MCF 10A (cell line): ENCODE data around the gene TGM4. TPM values are rescaled to one million over a fixed set of nuclear protein-coding genes. Genes with fewer than 3 reads are reported as not detected.
A peak's percentile ranks its signal among the peaks of the same experiment; 100 is the strongest.

Experiments
- BruUV-seq: library from RNA; stranded (reverse); fragments of 400-500 nt; replicated peaks from 2 replicates; lab custom pipeline; 2021; lab: Mats Ljungman, UMichigan
- CTCF ChIA-PET: fragments of 300-600 bp; sonication (Branson Sonifier 250); formaldehyde crosslinking; extraction: SDS; loops from one replicate; lab custom pipeline; 2021; ENCODE audit warnings: antibody characterized with exemption, inconsistent platforms; lab: Yijun Ruan, JAX
- POLR2A ChIA-PET: fragments of 300-600, 350-650 bp; sonication (Branson Sonifier 250); formaldehyde crosslinking; extraction: SDS; loops from one replicate; lab custom pipeline; 2020; ENCODE audit warnings: antibody characterized with exemption, inconsistent platforms; lab: Yijun Ruan, JAX
- DNase-seq: peaks from one replicate; pipeline ENCODE4 v3.0.0-alpha.2; 2018; ENCODE audit not compliant: unreplicated experiment
- H3K27ac Mint-ChIP-seq: one replicate; pipeline ENCODE4 v1.8.0; 2022; ENCODE audit warnings: mild to moderate bottlenecking, low read depth, mixed read lengths; ENCODE audit not compliant: unreplicated experiment
- H3K27me3 Mint-ChIP-seq: one replicate; pipeline ENCODE4 v1.8.0; 2022; ENCODE audit warnings: mixed read lengths; ENCODE audit not compliant: insufficient read depth, unreplicated experiment
- H3K36me3 Mint-ChIP-seq: one replicate; pipeline ENCODE4 v1.8.0; 2022; ENCODE audit warnings: mild to moderate bottlenecking, moderate library complexity, mixed read lengths; ENCODE audit not compliant: insufficient read depth, unreplicated experiment
- H3K4me1 Mint-ChIP-seq: one replicate; pipeline ENCODE4 v1.8.0; 2022; ENCODE audit warnings: mixed read lengths; ENCODE audit not compliant: insufficient read depth, unreplicated experiment
- H3K4me3 Mint-ChIP-seq: one replicate; pipeline ENCODE4 v1.8.0; 2022; ENCODE audit warnings: mild to moderate bottlenecking, moderate library complexity, mixed read lengths; ENCODE audit not compliant: unreplicated experiment
- H3K9me3 Mint-ChIP-seq: one replicate; pipeline ENCODE4 v1.8.0; 2022; ENCODE audit warnings: mixed read lengths; ENCODE audit not compliant: unreplicated experiment
- CTCF ChIP-seq: fragments of 200-600 bp; IDR thresholded peaks from one replicate; pipeline ENCODE4 v1.8.0; 2022; ENCODE audit warnings: antibody characterized with exemption, mild to moderate bottlenecking; ENCODE audit not compliant: unreplicated experiment
- intact Hi-C: fragments of 100-400 bp; cut with micrococcal nuclease; formaldehyde crosslinking; loops from 2 replicates; pipeline ENCODE4 v1.14.1; 2022
- total RNA-seq: library from RNA; stranded (reverse); gene quantifications from 2 replicates; pipeline ENCODE4 v1.2.3, GENCODE V29; 2022

TGM4 gene
- total RNA-seq, 1 experiment from 2014 or later: 2.5 TPM

DNA sequence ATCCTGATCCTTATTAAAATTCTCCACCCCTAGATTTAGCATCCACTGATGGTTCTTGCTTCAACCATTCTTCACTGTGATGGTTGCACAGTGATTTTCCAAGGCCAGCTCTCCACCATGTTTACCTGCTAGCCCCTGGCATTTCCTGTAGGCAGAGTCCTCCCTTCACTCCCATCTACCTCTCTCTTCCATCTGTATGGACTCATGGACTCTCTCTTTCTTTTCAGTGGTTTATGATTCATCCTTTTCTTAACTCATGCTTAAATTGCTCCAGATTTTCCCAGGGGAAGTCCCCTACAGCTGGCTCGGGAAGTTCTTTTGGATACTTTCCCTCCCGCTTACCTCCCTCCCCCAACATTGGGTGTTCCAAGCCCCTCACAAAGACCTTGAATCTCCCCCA lies 18.7 kb downstream of the TGM4 start:
- BruUV-seq: no TSS peak
- peak overlapping the region; percentile 60 for H3K27ac Mint-ChIP-seq

GRCh38 chr3:44894485-44894884 lies 20.1 kb downstream of the TGM4 start:
- ChIA-PET POLR2A (interaction anchor here (0.5 to 1.0 kb wide), 3 partner anchors 33 to 413 kb away, joined by 3 to 4 read pairs (median 3); partner anchors contain the start of gene TMEM42), CTCF (interaction anchor here (0.7 kb wide), 1 partner anchor 195 kb away, joined by 5 read pairs; no protein-coding TSS in a partner anchor)
- Mint-ChIP-seq H3K27ac (no peak overlapping the region), H3K36me3 (no peaks in the 10 kb centered on the region), H3K4me1 (peaks cover 17% of the 10 kb centered on the region), H3K27me3 (no peaks in the 10 kb centered on the region), H3K4me3 (no peak overlapping the region), H3K9me3 (no peaks in the 10 kb centered on the region)
- no peak for DNase-seq
- no peak for TF ChIP-seq CTCF
- intact Hi-C loops: no loop called here
- BruUV-seq: no TSS peak

More for the DNA sequence above, 18.7 kb downstream of the TGM4 start:
- TF ChIP-seq CTCF: no peak
- ChIA-PET POLR2A (interaction anchor here (0.6 to 1.4 kb wide), 3 partner anchors 9 to 83 kb away, joined by 3 read pairs; partner anchors contain the start of genes EXOSC7 and ZDHHC3), CTCF (interaction anchor here (1.2 kb wide), 1 partner anchor 21 kb away, joined by 3 read pairs; no protein-coding TSS in a partner anchor)
- Mint-ChIP-seq H3K4me3 (no peak overlapping the region), H3K36me3 (no peaks in the 10 kb centered on the region), H3K9me3 (no peaks in the 10 kb centered on the region), H3K4me1 (peaks cover 17% of the 10 kb centered on the region), H3K27me3 (no peaks in the 10 kb centered on the region)
- DNase-seq: peak; percentile 81
- intact Hi-C loops: no loop called here

DNA sequence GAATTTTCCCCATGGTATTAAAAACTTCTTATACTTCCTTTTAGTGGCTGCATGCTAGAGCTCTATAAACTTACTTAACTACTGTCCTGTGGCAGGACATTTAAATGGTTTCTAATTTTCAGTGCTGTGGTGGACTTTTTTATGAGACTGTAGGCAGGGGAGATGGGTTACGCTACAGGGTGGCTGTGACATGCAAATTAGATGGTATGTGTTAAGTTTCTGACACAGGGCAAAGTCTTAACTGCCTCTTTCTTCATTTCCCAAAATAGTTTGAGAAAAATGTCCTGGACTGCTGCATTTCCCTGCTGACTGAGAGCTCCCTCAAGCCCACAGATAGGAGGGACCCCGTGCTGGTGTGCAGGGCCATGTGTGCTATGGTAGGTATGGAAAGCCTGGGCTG lies 22.0 kb downstream of the TGM4 start:
- no peaks in the 10 kb centered on the region for H3K27me3 Mint-ChIP-seq
- no peak overlapping the region for H3K4me3 Mint-ChIP-seq
- no peak for DNase-seq
- ChIA-PET POLR2A (interaction anchor here (0.6 to 1.7 kb wide), 3 partner anchors 8 to 188 kb away, joined by 3 to 4 read pairs (median 3); no protein-coding TSS in a partner anchor), CTCF (no interaction called here)
- no peak overlapping the region for H3K27ac Mint-ChIP-seq
- H3K9me3 Mint-ChIP-seq: no peaks in the 10 kb centered on the region
- H3K36me3 Mint-ChIP-seq: no peaks in the 10 kb centered on the region
- TF ChIP-seq CTCF: no peak
- intact Hi-C loops: no loop called here
- no TSS peak for BruUV-seq
- peaks cover 12% of the 10 kb centered on the region for H3K4me1 Mint-ChIP-seq

DNA sequence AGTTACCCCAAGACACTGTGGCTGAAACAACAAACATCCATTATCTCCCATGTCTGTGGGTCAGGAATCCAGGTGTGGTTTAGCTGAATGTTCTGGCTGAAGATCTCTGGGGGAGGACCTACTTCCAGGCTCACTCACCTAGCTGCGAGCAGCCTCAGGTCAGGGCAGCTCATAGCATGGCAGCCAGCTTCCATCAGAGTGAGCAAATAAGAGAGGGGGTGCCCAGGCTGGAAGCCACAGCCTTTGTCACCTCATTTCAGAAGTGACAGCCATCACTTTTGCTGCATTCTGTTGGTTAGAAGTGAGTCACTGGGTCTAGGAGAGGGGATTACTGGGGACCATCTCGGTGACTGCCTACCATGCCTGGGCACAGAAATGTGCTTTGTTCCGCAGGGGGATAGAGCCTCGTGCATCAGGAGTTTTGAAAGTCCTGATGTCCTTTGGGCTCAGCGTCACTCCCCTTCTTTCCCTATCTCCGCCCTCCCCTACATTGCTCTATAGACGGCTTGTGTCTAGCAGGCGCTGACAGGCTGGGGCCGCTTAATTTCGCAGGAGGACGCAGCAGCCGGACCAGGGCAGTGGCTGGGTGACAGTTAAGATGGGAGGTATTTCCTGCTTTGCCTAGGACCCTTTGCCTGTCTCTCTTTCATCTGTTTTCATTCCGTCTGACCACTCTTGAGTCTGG lies 25.4 kb downstream of the TGM4 start:
- POLR2A ChIA-PET: interaction anchor here (1.7 kb wide), 1 partner anchor 13 kb away, joined by 4 read pairs; no protein-coding TSS in a partner anchor
- H3K4me3 Mint-ChIP-seq: no peak overlapping the region
- no peak for TF ChIP-seq CTCF
- no peak for DNase-seq
- CTCF ChIA-PET: interaction anchor here (0.6 kb wide), 1 partner anchor 139 kb away, joined by 3 read pairs; the partner anchor contains the start of gene KIAA1143
- H3K27me3 Mint-ChIP-seq: no peaks in the 10 kb centered on the region
- no peaks in the 10 kb centered on the region for H3K4me1 Mint-ChIP-seq
- H3K36me3 Mint-ChIP-seq: no peaks in the 10 kb centered on the region
- intact Hi-C loops: no loop called here
- BruUV-seq: no TSS peak
- peak overlapping the region; percentile 39 for H3K27ac Mint-ChIP-seq
- H3K9me3 Mint-ChIP-seq: no peaks in the 10 kb centered on the region
